ENCODE data around the gene PRCC. TPM values are rescaled to one million over a fixed set of nuclear protein-coding genes. Genes with fewer than 3 reads are reported as not detected.

Gene PRCC
- total and polyA plus RNA-seq, 2 of the 13 experiments (the other 11 are each of a cell fraction or from before 2014, with no cell fraction given), result 24.2 to 40.5 TPM

- TF ChIP-seq E2F1 (CRISPR knock-in tag; IDR thresholded peaks at IDR 0.05), result no peak
- no peak for TF ChIP-seq EZH2 (conservative IDR thresholded peaks at IDR 0.05; ENCODE audit: low read depth, low read length)
- TF ChIP-seq ZBTB21 (CRISPR knock-in tag; IDR thresholded peaks at IDR 0.05), result peak; percentile 100
- TF ChIP-seq ZIK1 (CRISPR knock-in tag; IDR thresholded peaks at IDR 0.05; ENCODE audit: borderline replicate concordance, low read depth), result no peak
- TF ChIP-seq MATR3 (CRISPR knock-in tag; IDR thresholded peaks at IDR 0.05), result no peak
- TF ChIP-seq CC2D1A (CRISPR knock-in tag; IDR thresholded peaks at IDR 0.05), result no peak
- no peak for TF ChIP-seq SMC3 (IDR thresholded peaks at IDR 0.05; ENCODE audit: low read length)
- TF ChIP-seq ZNF432 (CRISPR knock-in tag; IDR thresholded peaks at IDR 0.05; ENCODE audit: borderline replicate concordance), result no peak
- TF ChIP-seq ZNF543 (CRISPR knock-in tag; IDR thresholded peaks at IDR 0.05), result no peak
- TF ChIP-seq ZNF841 (CRISPR knock-in tag; IDR thresholded peaks at IDR 0.05; ENCODE audit: borderline replicate concordance), result no peak
- TF ChIP-seq AHDC1 (CRISPR knock-in tag; IDR thresholded peaks at IDR 0.05; ENCODE audit: borderline replicate concordance), result no peak
- no peak for TF ChIP-seq ATRX (CRISPR knock-in tag; IDR thresholded peaks at IDR 0.05; ENCODE audit: borderline replicate concordance)
- no peak for TF ChIP-seq FOXJ3 (CRISPR knock-in tag; IDR thresholded peaks at IDR 0.05; ENCODE audit: borderline replicate concordance)
- no peak for TF ChIP-seq ZNF484 (CRISPR knock-in tag; IDR thresholded peaks at IDR 0.05; ENCODE audit: borderline replicate concordance, low read depth)
- TF ChIP-seq SRF (IDR thresholded peaks at IDR 0.05; ENCODE audit: low read depth, low read length), result peak; percentile 24; the same call in 1 of the 2 replicates
- 0 out of 2 replicates have a peak, but pooled peaks have one; percentile 54 for TF ChIP-seq ZNF280B (CRISPR knock-in tag; IDR thresholded peaks at IDR 0.05; ENCODE audit: borderline replicate concordance)
- TF ChIP-seq ZNF747 (CRISPR knock-in tag; IDR thresholded peaks at IDR 0.05; ENCODE audit: borderline replicate concordance), result no peak; the same call in 1 of the 2 replicates
- no peak for TF ChIP-seq DR1 (CRISPR knock-in tag; IDR thresholded peaks at IDR 0.05)
- no peak for TF ChIP-seq NONO (IDR thresholded peaks at IDR 0.05)
- TF ChIP-seq NONO (CRISPR knock-in tag; conservative IDR thresholded peaks at IDR 0.05), result peak; percentile 31; the same call in 1 of the 2 replicates
- TF ChIP-seq ZNF792 (CRISPR knock-in tag; IDR thresholded peaks at IDR 0.05), result no peak
- no peak for TF ChIP-seq FOSL1 (CRISPR knock-in tag; IDR thresholded peaks at IDR 0.05; ENCODE audit: borderline replicate concordance)
These were observed 38.5 kb upstream of the PRCC start, which contains the start of gene ISG20L2 (continued) for GRCh38 chr1:156728599-156729462.
